GM12873 (cell line): Measurements from ENCODE around the gene EPHB1.

Experiments
- TF ChIP-seq, protein P1 (sequence below): IDR thresholded peaks from 2 replicates; pipeline ENCODE4 v1.5.1; 2012; ENCODE audit warnings: low read depth, mild to moderate bottlenecking, moderate library complexity, low read length, control low read depth; ENCODE audit not compliant: insufficient read depth; ENCODE audit errors: missing control alignments

The EPHB1 gene

DNA sequence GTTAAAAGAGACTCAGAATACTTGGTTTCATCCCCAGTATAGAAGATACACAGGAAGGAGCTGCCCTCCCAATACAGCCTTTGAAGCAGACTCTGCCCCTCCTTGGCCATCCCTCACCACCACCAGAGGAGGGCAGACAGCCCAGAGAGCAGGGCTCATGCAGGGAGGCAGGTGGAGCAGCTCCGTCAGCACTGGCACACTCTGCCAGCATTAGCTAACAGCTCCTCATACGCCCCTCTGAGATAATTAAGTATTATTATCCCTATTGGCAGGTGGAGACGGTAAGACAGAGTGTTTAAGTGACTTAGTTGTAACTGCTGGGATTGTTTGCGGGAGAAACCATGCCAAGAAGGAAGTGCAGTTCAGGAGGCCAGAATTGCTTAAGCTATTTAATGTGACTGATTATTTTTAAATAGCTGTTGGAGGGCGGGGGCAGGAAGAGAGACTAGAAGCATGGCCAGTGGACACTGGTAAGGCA is 434.0 kb downstream of the EPHB1 start:
- TF ChIP-seq, protein P1, sequence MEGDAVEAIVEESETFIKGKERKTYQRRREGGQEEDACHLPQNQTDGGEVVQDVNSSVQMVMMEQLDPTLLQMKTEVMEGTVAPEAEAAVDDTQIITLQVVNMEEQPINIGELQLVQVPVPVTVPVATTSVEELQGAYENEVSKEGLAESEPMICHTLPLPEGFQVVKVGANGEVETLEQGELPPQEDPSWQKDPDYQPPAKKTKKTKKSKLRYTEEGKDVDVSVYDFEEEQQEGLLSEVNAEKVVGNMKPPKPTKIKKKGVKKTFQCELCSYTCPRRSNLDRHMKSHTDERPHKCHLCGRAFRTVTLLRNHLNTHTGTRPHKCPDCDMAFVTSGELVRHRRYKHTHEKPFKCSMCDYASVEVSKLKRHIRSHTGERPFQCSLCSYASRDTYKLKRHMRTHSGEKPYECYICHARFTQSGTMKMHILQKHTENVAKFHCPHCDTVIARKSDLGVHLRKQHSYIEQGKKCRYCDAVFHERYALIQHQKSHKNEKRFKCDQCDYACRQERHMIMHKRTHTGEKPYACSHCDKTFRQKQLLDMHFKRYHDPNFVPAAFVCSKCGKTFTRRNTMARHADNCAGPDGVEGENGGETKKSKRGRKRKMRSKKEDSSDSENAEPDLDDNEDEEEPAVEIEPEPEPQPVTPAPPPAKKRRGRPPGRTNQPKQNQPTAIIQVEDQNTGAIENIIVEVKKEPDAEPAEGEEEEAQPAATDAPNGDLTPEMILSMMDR = no peak

GRCh38 chr3:135231737-135232136 is 436.7 kb downstream of the EPHB1 start:
- TF ChIP-seq, protein P1 = no peak

DNA sequence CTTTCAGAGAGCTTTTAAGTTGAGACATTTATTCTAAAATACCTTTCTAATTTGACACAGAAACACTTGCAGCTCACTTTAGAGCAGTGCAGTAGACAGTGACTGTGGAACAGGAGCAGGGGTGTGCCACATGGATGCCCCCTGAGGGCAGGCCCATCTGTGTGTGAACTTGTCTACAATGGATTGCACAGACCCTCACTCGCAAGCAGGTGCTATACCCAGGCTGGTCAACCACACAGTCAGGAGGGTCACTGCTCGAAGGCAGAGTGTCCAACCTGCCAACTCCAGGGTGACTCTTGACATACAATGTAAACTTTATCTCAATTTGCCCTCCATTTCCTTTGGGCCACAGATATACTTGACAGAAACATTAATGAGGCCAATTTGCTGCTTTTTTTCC is 437.2 kb downstream of the EPHB1 start:
- TF ChIP-seq, protein P1 = no peak

DNA sequence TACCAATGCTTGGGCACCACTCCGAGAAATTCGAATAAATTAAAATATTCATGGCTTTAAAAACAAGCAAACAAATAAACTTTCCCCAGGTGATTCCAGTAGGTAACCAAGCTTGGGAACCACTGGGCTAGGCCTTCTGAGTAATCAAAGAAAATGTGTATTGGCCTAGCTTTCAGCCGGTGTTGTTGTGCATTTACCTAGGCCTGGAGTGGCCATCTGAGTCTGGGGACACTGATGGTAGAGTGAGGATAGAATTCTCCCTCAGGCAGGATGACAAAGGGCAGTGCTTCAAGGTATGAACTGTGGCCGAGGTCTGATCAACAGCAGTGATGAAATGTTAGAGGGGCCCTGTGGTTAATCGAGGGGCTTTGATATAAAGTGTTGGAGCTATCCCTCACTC is 440.5 kb downstream of the EPHB1 start:
- TF ChIP-seq, protein P1 = no peak

DNA sequence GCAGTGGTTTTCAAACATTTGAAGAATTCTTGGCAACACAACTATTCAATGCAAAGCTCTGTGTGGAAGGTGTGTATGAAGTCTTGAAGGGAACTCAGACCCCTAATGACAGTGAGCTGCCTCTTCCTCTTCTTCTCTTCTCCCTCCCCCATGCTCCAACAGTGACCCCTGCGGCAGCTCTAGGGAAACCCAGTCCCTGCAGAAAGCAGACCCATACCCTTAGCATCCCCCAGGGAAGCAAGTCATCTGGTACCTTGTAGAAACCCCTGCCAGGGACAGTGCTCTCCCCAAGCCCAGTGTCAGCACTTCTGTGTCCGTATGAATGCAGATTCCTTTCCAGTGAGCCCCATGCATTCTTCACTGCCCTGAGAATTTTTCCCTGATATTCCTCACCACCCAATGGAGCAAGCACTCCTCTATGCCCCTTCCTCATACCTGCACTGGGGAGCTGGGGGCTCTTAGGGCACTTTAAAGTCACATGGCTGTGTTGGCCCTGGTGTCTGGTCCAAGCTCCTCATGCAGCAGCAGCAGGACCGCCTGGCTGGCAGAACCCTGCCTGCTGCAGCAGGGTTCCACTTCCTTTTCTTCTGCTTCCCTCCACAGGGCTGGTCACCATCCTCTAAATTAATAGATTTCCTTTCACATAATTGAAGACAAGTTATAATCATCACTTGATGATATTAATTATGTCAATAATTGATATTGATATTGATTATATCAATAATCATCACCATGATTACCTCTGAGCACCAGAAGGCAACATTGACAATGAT is 442.5 kb downstream of the EPHB1 start:
- TF ChIP-seq, protein P1 = peak; percentile 43

- TF ChIP-seq, protein P1 = no peak
Observed at GRCh38 chr3:135238236-135238830, 443.3 kb downstream of the EPHB1 start.

GRCh38 chr3:135238871-135239614 is 444.0 kb downstream of the EPHB1 start:
- TF ChIP-seq, protein P1 = no peak
